Neuronal stem cell (in vitro differentiated cells): ENCODE data around the gene STBD1.

Source experiments
- DNase-seq: peaks from one replicate; pipeline ENCODE4 v3.0.0-alpha.2; 2013; ENCODE audit warnings: low spot score
- H2AFZ ChIP-seq: one replicate; pipeline ENCODE4 v1.6.1; 2013; ENCODE audit warnings: mild to moderate bottlenecking, low read length, inconsistent platforms
- H2AK5ac ChIP-seq: 2 replicates; pipeline ENCODE4 v1.6.1; 2013; ENCODE audit warnings: low read depth, mild to moderate bottlenecking, inconsistent platforms, low read length, moderate library complexity, mixed read lengths
- H2BK120ac ChIP-seq: 2 replicates; pipeline ENCODE4 v1.6.1; 2013; ENCODE audit warnings: low read depth, mild to moderate bottlenecking, inconsistent platforms, low read length, moderate library complexity, mixed read lengths
- H2BK12ac ChIP-seq: one replicate; pipeline ENCODE4 v1.6.1; 2013; ENCODE audit warnings: low read length, inconsistent platforms
- H2BK15ac ChIP-seq: 2 replicates; pipeline ENCODE4 v1.6.1; 2013; ENCODE audit warnings: mild to moderate bottlenecking, low read length, inconsistent platforms, mixed read lengths
- H2BK5ac ChIP-seq: one replicate; pipeline ENCODE4 v1.6.1; 2013; ENCODE audit warnings: inconsistent platforms, mild to moderate bottlenecking, low read length, moderate library complexity
- H3K14ac ChIP-seq: one replicate; pipeline ENCODE4 v1.6.1; 2013; ENCODE audit warnings: low read length, inconsistent platforms
- H3K18ac ChIP-seq: 2 replicates; pipeline ENCODE4 v1.6.1; 2013; ENCODE audit warnings: low read length, inconsistent platforms
- H3K23ac ChIP-seq: 2 replicates; pipeline ENCODE4 v1.6.1; 2013; ENCODE audit warnings: low read depth, mild to moderate bottlenecking, mixed read lengths, low read length, inconsistent platforms; ENCODE audit not compliant: poor library complexity
- H3K27ac ChIP-seq: replicated peaks from 3 replicates; pipeline ENCODE4 v1.5.1; 2013; ENCODE audit warnings: low read length, inconsistent platforms
- H3K27me3 ChIP-seq, 3 experiments: 2 replicates each; pipeline ENCODE4 v1.6.1; 2013; ENCODE audit warnings: low read length in 3 of 3, mild to moderate bottlenecking in 2 of 3, inconsistent platforms in 1 of 3, low read depth in 1 of 3, mixed read lengths in 1 of 3, moderate library complexity in 1 of 3; ENCODE audit not compliant: control insufficient read depth in 3 of 3, insufficient read depth in 3 of 3
- H3K36me3 ChIP-seq, 2 donors: replicated peaks in 1 of 2; 2 replicates each; pipeline ENCODE4 v1.6.1; 2013; ENCODE audit warnings: low read length in 2 of 2; ENCODE audit not compliant: control insufficient read depth in 2 of 2, insufficient read depth in 2 of 2
- H3K4ac ChIP-seq: 2 replicates; pipeline ENCODE4 v1.6.1; 2013; ENCODE audit warnings: inconsistent platforms, mild to moderate bottlenecking, low read length, moderate library complexity
- H3K4me1 ChIP-seq, 2 donors: 1 replicate in 1 of 2; 2 replicates in 1 of 2; pipeline ENCODE4 v1.6.1; 2013; ENCODE audit warnings: low read length in 2 of 2, low read depth in 1 of 2; ENCODE audit not compliant: control insufficient read depth in 2 of 2, insufficient read depth in 1 of 2
- H3K4me2 ChIP-seq: one replicate; pipeline ENCODE4 v1.6.1; 2013; ENCODE audit warnings: mild to moderate bottlenecking, low read length, inconsistent platforms; ENCODE audit not compliant: insufficient read depth, poor library complexity, severe bottlenecking
- H3K4me3 ChIP-seq, 2 donors: 2 replicates each; pipeline ENCODE4 v1.5.1; 2013; ENCODE audit warnings: low read length in 2 of 2, mild to moderate bottlenecking in 2 of 2, inconsistent platforms in 1 of 2, moderate library complexity in 1 of 2
- H3K79me1 ChIP-seq: one replicate; pipeline ENCODE4 v1.6.1; 2013; ENCODE audit warnings: low read depth, mild to moderate bottlenecking, inconsistent platforms, low read length, moderate library complexity
- H3K9ac ChIP-seq: one replicate; pipeline ENCODE4 v1.6.1; 2013; ENCODE audit warnings: mild to moderate bottlenecking, low read depth, low read length, inconsistent platforms; ENCODE audit not compliant: poor library complexity
- H3K9me3 ChIP-seq, 2 donors: replicated peaks in 1 of 2; 2 replicates each; pipeline versions ENCODE3 to v1.6.1; 2013; ENCODE audit warnings: low read length in 2 of 2, mild to moderate bottlenecking in 2 of 2, inconsistent platforms in 1 of 2, low read depth in 1 of 2, mixed read lengths in 1 of 2, moderate library complexity in 1 of 2; ENCODE audit not compliant: control insufficient read depth in 2 of 2, insufficient read depth in 1 of 2
- H4K8ac ChIP-seq: one replicate; pipeline ENCODE4 v1.6.1; 2013; ENCODE audit warnings: low read depth, mild to moderate bottlenecking, inconsistent platforms, low read length, moderate library complexity
- H4K91ac ChIP-seq: one replicate; pipeline ENCODE4 v1.6.1; 2013; ENCODE audit warnings: low read length, low read depth, mild to moderate bottlenecking, inconsistent platforms; ENCODE audit not compliant: poor library complexity
- WGBS, 2 donors: extraction: QIAGEN DNeasy Blood & Tissue Kit; methylation state at CpG; one replicate each; pipeline ENCODE4 v1.1.7; 2013; ENCODE audit warnings: missing lambda C conversion rate in 2 of 2, mixed read lengths in 1 of 2; ENCODE audit not compliant: insufficient read length in 2 of 2, insufficient replicate concordance in 1 of 2; ENCODE audit errors: extremely low coverage in 2 of 2; 5-methylcytosine and 5-hydroxymethylcytosine counted together

STBD1 gene

GRCh38 chr4:76265631-76266218 is 40.8 kb upstream of the STBD1 start:
- Histone ChIP-seq H2AFZ (no peak overlapping the region), H2AK5ac (no peak overlapping the region), H3K4me1 (no peaks in the 10 kb centered on the region), H3K27me3 (no peaks in the 10 kb centered on the region), H3K4me2 (no peak overlapping the region), H3K9me3 (no peaks in the 10 kb centered on the region), H3K23ac (no peak overlapping the region), H2BK15ac (no peak overlapping the region), H2BK12ac (no peak overlapping the region), H3K4me3 (no peak overlapping the region), H3K4ac (no peak overlapping the region), H2BK5ac (no peak overlapping the region), H2BK120ac (no peak overlapping the region), H3K14ac (no peak overlapping the region), H3K18ac (no peak overlapping the region), H3K36me3 (no peaks in the 10 kb centered on the region), H3K9ac (no peak overlapping the region), H4K91ac (no peak overlapping the region), H4K8ac (no peak overlapping the region), H3K27ac (no peak overlapping the region), H3K79me1 (no peaks in the 10 kb centered on the region)
- no peak for DNase-seq
- no CpG with 5 or more reads among the region's 6 CpGs for WGBS, 2 donors

GRCh38 chr4:76266627-76267026 is 39.9 kb upstream of the STBD1 start:
- H3K23ac ChIP-seq, result no peak overlapping the region
- no peak overlapping the region for H2BK12ac ChIP-seq
- no peaks in the 10 kb centered on the region for H3K79me1 ChIP-seq
- H3K27ac ChIP-seq, result no peak overlapping the region
- no peak overlapping the region for H3K9ac ChIP-seq
- H3K18ac ChIP-seq, result no peak overlapping the region
- H3K9me3 ChIP-seq, result no peaks in the 10 kb centered on the region
- H2AFZ ChIP-seq, result no peak overlapping the region
- no peak overlapping the region for H2BK5ac ChIP-seq
- no peak overlapping the region for H4K91ac ChIP-seq
- H3K36me3 ChIP-seq, result no peaks in the 10 kb centered on the region
- H2BK15ac ChIP-seq, result no peak overlapping the region
- no peak overlapping the region for H3K4me3 ChIP-seq
- H3K4me2 ChIP-seq, result no peak overlapping the region
- H4K8ac ChIP-seq, result no peak overlapping the region
- no peak overlapping the region for H2BK120ac ChIP-seq
- no peak for DNase-seq
- H2AK5ac ChIP-seq, result no peak overlapping the region
- H3K27me3 ChIP-seq, result no peaks in the 10 kb centered on the region
- no peaks in the 10 kb centered on the region for H3K4me1 ChIP-seq
- no peak overlapping the region for H3K14ac ChIP-seq
- no peak overlapping the region for H3K4ac ChIP-seq
- no CpG with 5 or more reads among the region's 3 CpGs for WGBS, 2 donors

GRCh38 chr4:76267811-76268210 is 38.7 kb upstream of the STBD1 start:
- Histone ChIP-seq H2BK12ac (no peak overlapping the region), H3K14ac (no peak overlapping the region), H3K23ac (no peak overlapping the region), H2BK15ac (no peak overlapping the region), H3K4me2 (no peak overlapping the region), H4K91ac (no peak overlapping the region), H2AK5ac (no peak overlapping the region), H3K4me1 (no peaks in the 10 kb centered on the region), H4K8ac (no peak overlapping the region), H3K18ac (no peak overlapping the region), H2BK120ac (no peak overlapping the region), H3K4me3 (no peak overlapping the region), H3K9me3 (no peaks in the 10 kb centered on the region), H3K36me3 (no peaks in the 10 kb centered on the region), H3K4ac (no peak overlapping the region), H2AFZ (no peak overlapping the region), H3K27me3 (no peaks in the 10 kb centered on the region), H3K9ac (no peak overlapping the region), H3K27ac (no peak overlapping the region), H2BK5ac (no peak overlapping the region), H3K79me1 (no peaks in the 10 kb centered on the region)
- no peak for DNase-seq
- 100% methylated on average over 3 of the region's 6 CpGs; no CpG with 5 or more reads in 1 of the 2 donors for WGBS, 2 donors

GRCh38 chr4:76270244-76271175 is 36.0 kb upstream of the STBD1 start:
- Histone ChIP-seq H2BK120ac (no peak overlapping the region), H3K4ac (no peak overlapping the region), H4K8ac (no peak overlapping the region), H3K4me2 (no peak overlapping the region), H2BK15ac (no peak overlapping the region), H3K4me1 (no peaks in the 10 kb centered on the region), H3K18ac (no peak overlapping the region), H2AFZ (no peak overlapping the region), H3K27me3 (no peaks in the 10 kb centered on the region), H2BK5ac (no peak overlapping the region), H3K36me3 (no peaks in the 10 kb centered on the region), H3K4me3 (no peak overlapping the region), H2AK5ac (no peak overlapping the region), H2BK12ac (no peak overlapping the region), H3K14ac (no peak overlapping the region), H3K9ac (no peak overlapping the region), H3K79me1 (no peaks in the 10 kb centered on the region), H3K23ac (no peak overlapping the region), H4K91ac (no peak overlapping the region), H3K27ac (no peak overlapping the region), H3K9me3 (no peaks in the 10 kb centered on the region)
- DNase-seq, result no peak
- no CpG with 5 or more reads among the region's 11 CpGs for WGBS, 2 donors
